Measurements from ENCODE around the gene RIPPLY2.
A peak's percentile ranks its signal among the peaks of the same experiment; 100 is the strongest.
"Not testable (repeated sequence)": the region's sequence is repeated elsewhere in the genome, so short reads cannot be mapped to it uniquely, and the experiment has no call there.

The RIPPLY2 gene

GRCh38 chr6:83860359-83860755 is 7.2 kb downstream of the RIPPLY2 start:
- peak; percentile 4 for DNase-seq (ENCODE audit: low spot score)

GRCh38 chr6:83860782-83861495 is 7.8 kb downstream of the RIPPLY2 start:
- no peak for DNase-seq (ENCODE audit: low spot score)

GRCh38 chr6:83862776-83863471 is 9.8 kb downstream of the RIPPLY2 start:
- no peak for DNase-seq (ENCODE audit: low spot score)

GRCh38 chr6:83867043-83867442 is 13.9 kb downstream of the RIPPLY2 start:
- DNase-seq (ENCODE audit: low spot score): no peak

- no peak for DNase-seq (ENCODE audit: low spot score)
Observed at GRCh38 chr6:83867527-83868161, 14.5 kb downstream of the RIPPLY2 start.

- no peak for DNase-seq (ENCODE audit: low spot score)
Observed at GRCh38 chr6:83868639-83869038, 15.5 kb downstream of the RIPPLY2 start.

- no peak for DNase-seq (ENCODE audit: low spot score)
Observed at GRCh38 chr6:83870649-83871048, 17.5 kb downstream of the RIPPLY2 start.

- no peak for DNase-seq (ENCODE audit: low spot score)
Observed at GRCh38 chr6:83872386-83873118, 19.4 kb downstream of the RIPPLY2 start.

GRCh38 chr6:83873869-83874268 is 20.7 kb downstream of the RIPPLY2 start:
- DNase-seq (ENCODE audit: low spot score): no peak

GRCh38 chr6:83875843-83876242 is 22.7 kb downstream of the RIPPLY2 start:
- DNase-seq (ENCODE audit: low spot score): no peak

- DNase-seq (ENCODE audit: low spot score): no peak
Observed at GRCh38 chr6:83878902-83879644, 25.9 kb downstream of the RIPPLY2 start.

GRCh38 chr6:83879746-83880145 is 26.6 kb downstream of the RIPPLY2 start:
- no peak for DNase-seq (ENCODE audit: low spot score)

- DNase-seq (ENCODE audit: low spot score): no peak
Observed at GRCh38 chr6:83883240-83883639, 30.1 kb downstream of the RIPPLY2 start.

- DNase-seq (ENCODE audit: low spot score): peak; percentile 64
Observed at GRCh38 chr6:83884523-83884922, 31.4 kb downstream of the RIPPLY2 start.

- no peak for DNase-seq (ENCODE audit: low spot score)
Observed at GRCh38 chr6:83885984-83886383, 32.8 kb downstream of the RIPPLY2 start.

GRCh38 chr6:83889621-83890020 is 36.5 kb downstream of the RIPPLY2 start:
- DNase-seq (ENCODE audit: low spot score): no peak

GRCh38 chr6:83890520-83890919 is 37.4 kb downstream of the RIPPLY2 start:
- no peak for DNase-seq (ENCODE audit: low spot score)

GRCh38 chr6:83891586-83891985 is 38.4 kb downstream of the RIPPLY2 start:
- no peak for DNase-seq (ENCODE audit: low spot score)

- no peak for DNase-seq (ENCODE audit: low spot score)
Observed at GRCh38 chr6:83893024-83893423, 39.9 kb downstream of the RIPPLY2 start.

- not testable (repeated sequence) for DNase-seq (ENCODE audit: low spot score)
Observed at GRCh38 chr6:83897094-83897493, 43.9 kb downstream of the RIPPLY2 start.

- DNase-seq (ENCODE audit: low spot score): no peak
Observed at GRCh38 chr6:83901624-83902023, 48.5 kb downstream of the RIPPLY2 start.

GRCh38 chr6:83904395-83904794 is 51.2 kb downstream of the RIPPLY2 start:
- DNase-seq (ENCODE audit: low spot score): no peak

Measured in hematopoietic multipotent progenitor cell treated with erythropoietin and hydrocortisone succinate and interleukin-3 and kit ligand, for 15 days (in vitro differentiated cells).